DOHH2 (cell line): ENCODE results near the gene DSTYK.

Source experiments
- H3F3A ChIP-seq: fragments of 200-600 bp; sonication (generic), shearing (Covaris generic); 2 replicates; pipeline ENCODE4 v1.6.0; 2016; ENCODE audit warnings: antibody characterized with exemption, mild to moderate bottlenecking; ENCODE audit not compliant: control insufficient read depth, insufficient read depth
- H3K27ac ChIP-seq: fragments of 200-600 bp; sonication (generic); 2 replicates; pipeline ENCODE4 v1.5.1; 2014; ENCODE audit warnings: low read depth, mild to moderate bottlenecking, low read length, moderate library complexity
- H3K27me3 ChIP-seq: fragments of 200-600 bp; sonication (generic); 2 replicates; pipeline ENCODE4 v1.6.1; 2014; ENCODE audit warnings: mild to moderate bottlenecking, low read length, mixed read lengths; ENCODE audit not compliant: control insufficient read depth
- H3K36me3 ChIP-seq: fragments of 200-600 bp; sonication (generic); 2 replicates; pipeline ENCODE4 v1.6.1; 2014; ENCODE audit warnings: mild to moderate bottlenecking, low read length, moderate library complexity, mixed read lengths; ENCODE audit not compliant: control insufficient read depth
- H3K4me1 ChIP-seq: fragments of 200-600 bp; sonication (generic); 2 replicates; pipeline ENCODE4 v1.6.1; 2014; ENCODE audit warnings: mild to moderate bottlenecking, low read length, mixed read lengths; ENCODE audit not compliant: control insufficient read depth
- H3K4me2 ChIP-seq: fragments of 200-600 bp; sonication (generic); 2 replicates; pipeline ENCODE4 v1.6.0; 2014; ENCODE audit warnings: mild to moderate bottlenecking, low read length, moderate library complexity
- H3K4me3 ChIP-seq: fragments of 200-600 bp; sonication (generic); 2 replicates; pipeline ENCODE4 v1.5.1; 2014; ENCODE audit warnings: mild to moderate bottlenecking, low read length, mixed read lengths
- H3K79me2 ChIP-seq: fragments of 200-600 bp; sonication (generic); 2 replicates; pipeline ENCODE4 v1.6.1; 2014; ENCODE audit warnings: mild to moderate bottlenecking, low read length, mixed read lengths; ENCODE audit not compliant: control insufficient read depth
- H3K9me2 ChIP-seq: fragments of 200-600 bp; sonication (generic); replicated peaks from 2 replicates; pipeline ENCODE4 v1.6.1; 2014; ENCODE audit warnings: mild to moderate bottlenecking, low read length, mixed read lengths; ENCODE audit not compliant: control insufficient read depth
- H3K9me3 ChIP-seq: fragments of 200-600 bp; sonication (generic); 2 replicates; pipeline ENCODE4 v1.6.1; 2014; ENCODE audit warnings: antibody characterized with exemption, low read length, mixed read lengths; ENCODE audit not compliant: control insufficient read depth, insufficient read depth
- H4K20me1 ChIP-seq: fragments of 200-600 bp; sonication (generic); 2 replicates; pipeline ENCODE4 v1.6.0; 2014; ENCODE audit warnings: low read depth, mild to moderate bottlenecking, antibody characterized with exemption, low read length, moderate library complexity; ENCODE audit not compliant: control insufficient read depth, insufficient read depth
- EZH2phosphoT487 ChIP-seq: fragments of 200-600 bp; sonication (generic); IDR thresholded peaks from 2 replicates; pipeline ENCODE4 v1.6.1; 2017; ENCODE audit warnings: borderline replicate concordance, mild to moderate bottlenecking, antibody characterized with exemption, low read length, moderate library complexity, mixed read lengths
- TF ChIP-seq, protein P1 (sequence below): fragments of 200-600 bp; sonication (generic); IDR thresholded peaks from one replicate; pipeline ENCODE4 v1.5.1; 2014; ENCODE audit warnings: antibody characterized with exemption, mild to moderate bottlenecking, low read depth, low read length; ENCODE audit not compliant: poor library complexity, severe bottlenecking

Gene DSTYK

DNA sequence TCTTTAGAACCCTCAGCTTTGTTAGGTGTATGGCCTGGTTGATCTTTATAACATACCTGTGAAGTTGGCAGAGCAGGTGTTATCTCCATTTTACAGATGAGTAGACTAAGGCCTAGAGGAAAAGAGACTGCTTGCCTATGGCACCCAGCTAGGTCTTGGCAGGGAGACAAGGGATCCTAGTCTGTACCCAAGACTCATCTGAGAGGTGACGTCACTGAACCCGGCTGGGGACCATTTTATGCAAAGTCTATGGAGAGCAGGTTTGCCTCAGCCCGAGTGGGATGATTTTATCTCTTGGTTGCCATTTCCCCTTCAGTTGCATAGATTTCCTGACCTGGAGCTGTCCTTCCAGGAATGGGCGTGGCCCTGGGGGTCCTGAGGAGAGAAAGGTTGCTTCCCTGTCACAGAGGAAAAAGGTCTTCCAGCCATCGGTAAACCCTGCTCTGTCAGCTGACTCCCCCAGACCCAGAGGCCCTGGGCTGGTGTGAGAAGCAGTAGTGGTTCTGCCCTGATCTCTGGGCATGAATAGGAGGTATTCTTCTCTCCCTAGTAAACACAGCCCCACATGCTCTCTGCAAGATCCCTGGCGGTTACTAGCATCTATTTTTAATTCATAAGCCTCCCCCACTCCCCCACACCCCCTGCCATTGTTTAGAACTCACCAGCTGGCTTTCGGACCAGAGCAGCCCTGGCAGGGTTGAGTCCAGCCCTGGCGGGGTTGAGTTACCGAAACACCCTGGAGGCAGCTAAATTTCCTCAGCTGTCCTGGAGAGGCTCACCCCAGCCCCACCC, 35.8 kb upstream of the DSTYK start:
- Histone ChIP-seq H3K9me2 (no peaks in the 10 kb centered on the region), H3K4me2 (no peak overlapping the region), H3K9me3 (no peaks in the 10 kb centered on the region), H3K79me2 (no peaks in the 10 kb centered on the region), H3K4me3 (no peak overlapping the region), H3K27me3 (peaks cover 28% of the 10 kb centered on the region; the same call in 1 of the 2 replicates), H3K27ac (no peak overlapping the region), H3K4me1 (no peaks in the 10 kb centered on the region), H4K20me1 (no peaks in the 10 kb centered on the region), H3K36me3 (no peaks in the 10 kb centered on the region), H3F3A (no peaks in the 10 kb centered on the region)
- TF ChIP-seq, protein P1, sequence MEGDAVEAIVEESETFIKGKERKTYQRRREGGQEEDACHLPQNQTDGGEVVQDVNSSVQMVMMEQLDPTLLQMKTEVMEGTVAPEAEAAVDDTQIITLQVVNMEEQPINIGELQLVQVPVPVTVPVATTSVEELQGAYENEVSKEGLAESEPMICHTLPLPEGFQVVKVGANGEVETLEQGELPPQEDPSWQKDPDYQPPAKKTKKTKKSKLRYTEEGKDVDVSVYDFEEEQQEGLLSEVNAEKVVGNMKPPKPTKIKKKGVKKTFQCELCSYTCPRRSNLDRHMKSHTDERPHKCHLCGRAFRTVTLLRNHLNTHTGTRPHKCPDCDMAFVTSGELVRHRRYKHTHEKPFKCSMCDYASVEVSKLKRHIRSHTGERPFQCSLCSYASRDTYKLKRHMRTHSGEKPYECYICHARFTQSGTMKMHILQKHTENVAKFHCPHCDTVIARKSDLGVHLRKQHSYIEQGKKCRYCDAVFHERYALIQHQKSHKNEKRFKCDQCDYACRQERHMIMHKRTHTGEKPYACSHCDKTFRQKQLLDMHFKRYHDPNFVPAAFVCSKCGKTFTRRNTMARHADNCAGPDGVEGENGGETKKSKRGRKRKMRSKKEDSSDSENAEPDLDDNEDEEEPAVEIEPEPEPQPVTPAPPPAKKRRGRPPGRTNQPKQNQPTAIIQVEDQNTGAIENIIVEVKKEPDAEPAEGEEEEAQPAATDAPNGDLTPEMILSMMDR = no peak
- TF ChIP-seq EZH2phosphoT487 = no peak

DNA sequence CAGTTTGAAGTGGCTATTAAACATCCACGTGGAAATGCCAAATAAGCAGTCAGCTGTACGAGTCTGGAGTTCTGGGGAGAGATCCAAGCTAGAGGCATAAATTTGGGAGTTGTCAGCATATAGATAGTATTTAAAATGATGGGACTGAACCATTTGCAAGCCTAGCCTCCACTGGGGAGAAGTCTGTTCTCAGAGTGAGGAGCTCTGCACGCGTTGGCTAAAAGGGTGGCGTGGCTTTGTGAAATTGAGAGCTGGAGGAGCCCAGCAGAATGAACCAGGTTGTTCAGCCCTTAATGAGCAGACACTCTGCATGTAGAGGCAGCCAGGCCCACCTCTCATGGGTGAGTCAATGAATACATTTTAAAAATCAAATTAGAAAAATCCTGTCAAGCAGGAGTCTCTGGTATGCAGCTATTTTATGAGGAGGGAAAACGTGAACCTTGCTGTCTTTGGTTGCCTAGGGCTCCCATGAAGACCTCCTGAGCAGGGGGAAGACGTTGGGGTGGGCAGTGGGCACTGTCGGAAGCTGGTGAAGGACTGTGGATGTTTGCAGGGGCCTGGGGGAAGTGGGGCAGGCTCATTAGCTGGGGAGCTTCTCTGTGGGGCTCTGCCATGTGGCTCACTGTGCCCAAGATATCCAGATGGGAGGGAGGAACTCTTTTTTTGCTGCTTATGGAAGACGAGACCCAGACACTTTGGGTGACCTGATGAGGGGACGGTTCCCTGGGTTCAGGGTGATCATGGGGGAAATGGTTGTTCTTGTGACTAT, 35.0 kb upstream of the DSTYK start:
- Histone ChIP-seq H4K20me1 (no peaks in the 10 kb centered on the region), H3K36me3 (no peaks in the 10 kb centered on the region), H3K27ac (no peak overlapping the region), H3K79me2 (no peaks in the 10 kb centered on the region), H3K4me1 (no peaks in the 10 kb centered on the region), H3K4me2 (no peak overlapping the region), H3K9me3 (no peaks in the 10 kb centered on the region), H3K4me3 (no peak overlapping the region), H3K27me3 (peaks cover 21% of the 10 kb centered on the region; the same call in 1 of the 2 replicates), H3K9me2 (no peaks in the 10 kb centered on the region), H3F3A (no peaks in the 10 kb centered on the region)
- no peak for TF ChIP-seq EZH2phosphoT487
- TF ChIP-seq, protein P1 = no peak

DNA sequence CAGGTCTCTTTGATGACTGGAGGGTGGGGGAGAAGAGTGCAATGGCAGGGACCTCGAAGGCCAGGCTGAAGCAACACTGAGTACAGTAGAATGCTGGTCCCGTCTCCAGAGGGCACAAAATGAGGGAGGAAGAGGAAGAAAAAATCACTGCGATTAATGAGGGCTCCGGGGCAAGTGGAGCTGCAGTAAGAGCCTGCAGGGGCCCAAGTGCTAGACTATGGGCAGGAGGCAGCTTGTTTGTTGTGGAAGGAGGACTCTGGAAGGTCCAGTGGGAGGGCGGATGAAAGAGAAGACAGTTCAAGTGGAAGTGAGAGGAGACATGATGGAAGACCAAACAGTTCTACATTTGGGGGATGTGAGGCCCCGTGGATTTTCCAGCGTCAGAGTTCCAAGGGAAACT, 33.6 kb upstream of the DSTYK start:
- Histone ChIP-seq H3K4me1 (no peaks in the 10 kb centered on the region), H3K4me3 (no peak overlapping the region), H3K27ac (no peak overlapping the region), H3K79me2 (no peaks in the 10 kb centered on the region), H3F3A (no peaks in the 10 kb centered on the region), H3K9me2 (no peaks in the 10 kb centered on the region), H3K27me3 (peaks cover 25% of the 10 kb centered on the region; the same call in 1 of the 2 replicates), H4K20me1 (no peaks in the 10 kb centered on the region), H3K9me3 (no peaks in the 10 kb centered on the region), H3K36me3 (no peaks in the 10 kb centered on the region), H3K4me2 (no peak overlapping the region)
- TF ChIP-seq EZH2phosphoT487 = no peak
- TF ChIP-seq, protein P1 = no peak
